ENCODE data around the gene TMEM163. TPM values are rescaled to one million over a fixed set of nuclear protein-coding genes. Genes with fewer than 3 reads are reported as not detected.

TMEM163 gene
- total RNA-seq, 2 experiments from 2014 or later = 0.51 TPM; not detected in 1

GRCh38 chr2:134537121-134537520 lies 181.7 kb downstream of the TMEM163 start:
- no peaks in the 10 kb centered on the region for H3K4me1 ChIP-seq (ENCODE audit: insufficient read depth, low read length, poor library complexity, severe bottlenecking)
- H3K27ac ChIP-seq (ENCODE audit: low read depth, low read length, poor library complexity, severe bottlenecking) = no peak overlapping the region
- intact Hi-C loops (cut with micrococcal nuclease; ENCODE audit: unreplicated experiment) = no loop called here

DNA sequence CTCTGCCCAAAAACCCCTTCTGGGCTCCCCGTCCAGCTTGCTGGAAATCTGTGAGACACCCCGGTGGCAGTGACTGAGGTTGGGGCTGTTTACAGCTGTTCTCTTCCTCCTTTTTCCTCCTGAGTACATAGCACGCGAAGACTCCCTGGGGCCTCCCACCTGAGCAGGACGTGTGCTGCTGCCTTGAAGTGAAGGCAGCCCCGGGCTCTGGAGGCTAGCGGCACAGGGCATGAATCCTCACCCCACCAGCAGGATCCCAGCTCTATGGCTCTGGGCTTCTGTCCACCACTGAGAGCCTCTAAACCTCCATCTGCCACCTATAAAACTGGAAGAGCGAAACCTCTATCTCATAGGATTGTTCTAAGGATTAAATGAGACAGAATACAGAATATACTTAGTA lies 182.5 kb downstream of the TMEM163 start:
- Histone ChIP-seq H4K20me1 (ENCODE audit: insufficient read depth, low read length) (no peaks in the 10 kb centered on the region), H3K4me2 (ENCODE audit: low read length) (no peak overlapping the region), H3K79me2 (ENCODE audit: insufficient read depth, low read depth, low read length) (no peaks in the 10 kb centered on the region), H3K9me3 (ENCODE audit: low read length) (no peaks in the 10 kb centered on the region), H3K27ac (ENCODE audit: low read depth, low read length, poor library complexity, severe bottlenecking) (no peak overlapping the region), H3K4me1 (ENCODE audit: insufficient read depth, low read length, poor library complexity, severe bottlenecking) (no peaks in the 10 kb centered on the region), H3K4me3 (ENCODE audit: low read depth, low read length, poor library complexity, severe bottlenecking) (no peak overlapping the region), H2AFZ (ENCODE audit: low read length) (no peak overlapping the region), H3K9me2 (ENCODE audit: insufficient read depth, low read length) (no peaks in the 10 kb centered on the region), H3K36me3 (ENCODE audit: insufficient read depth, low read length) (no peaks in the 10 kb centered on the region)
- ChIA-PET POLR2A (no interaction called here), CTCF (ENCODE audit: unreplicated experiment) (no interaction called here)
- intact Hi-C loops (cut with micrococcal nuclease; ENCODE audit: unreplicated experiment) = no loop called here
- TF ChIP-seq EZH2phosphoT487 (IDR thresholded peaks at IDR 0.05; ENCODE audit: borderline replicate concordance, low read depth, low read length) = no peak
- TF ChIP-seq, protein P1, sequence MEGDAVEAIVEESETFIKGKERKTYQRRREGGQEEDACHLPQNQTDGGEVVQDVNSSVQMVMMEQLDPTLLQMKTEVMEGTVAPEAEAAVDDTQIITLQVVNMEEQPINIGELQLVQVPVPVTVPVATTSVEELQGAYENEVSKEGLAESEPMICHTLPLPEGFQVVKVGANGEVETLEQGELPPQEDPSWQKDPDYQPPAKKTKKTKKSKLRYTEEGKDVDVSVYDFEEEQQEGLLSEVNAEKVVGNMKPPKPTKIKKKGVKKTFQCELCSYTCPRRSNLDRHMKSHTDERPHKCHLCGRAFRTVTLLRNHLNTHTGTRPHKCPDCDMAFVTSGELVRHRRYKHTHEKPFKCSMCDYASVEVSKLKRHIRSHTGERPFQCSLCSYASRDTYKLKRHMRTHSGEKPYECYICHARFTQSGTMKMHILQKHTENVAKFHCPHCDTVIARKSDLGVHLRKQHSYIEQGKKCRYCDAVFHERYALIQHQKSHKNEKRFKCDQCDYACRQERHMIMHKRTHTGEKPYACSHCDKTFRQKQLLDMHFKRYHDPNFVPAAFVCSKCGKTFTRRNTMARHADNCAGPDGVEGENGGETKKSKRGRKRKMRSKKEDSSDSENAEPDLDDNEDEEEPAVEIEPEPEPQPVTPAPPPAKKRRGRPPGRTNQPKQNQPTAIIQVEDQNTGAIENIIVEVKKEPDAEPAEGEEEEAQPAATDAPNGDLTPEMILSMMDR (conservative IDR thresholded peaks at IDR 0.05; ENCODE audit: low read length) = no peak
- no TSS peak for BruUV-seq (replicated peaks)
- no peak for DNase-seq (ENCODE audit: low spot score)

More at GRCh38 chr2:134537121-134537520, 181.7 kb downstream of the TMEM163 start:
- no peak overlapping the region for H3K4me3 ChIP-seq (ENCODE audit: low read depth, low read length, poor library complexity, severe bottlenecking)
- no peak for TF ChIP-seq EZH2phosphoT487 (IDR thresholded peaks at IDR 0.05; ENCODE audit: borderline replicate concordance, low read depth, low read length)
- TF ChIP-seq, protein P1 (conservative IDR thresholded peaks at IDR 0.05; ENCODE audit: low read length) = no peak
- ChIA-PET CTCF (ENCODE audit: unreplicated experiment) (no interaction called here), POLR2A (no interaction called here)
- H3K9me2 ChIP-seq (ENCODE audit: insufficient read depth, low read length) = no peaks in the 10 kb centered on the region
- no peak overlapping the region for H2AFZ ChIP-seq (ENCODE audit: low read length)
- no peak for DNase-seq (ENCODE audit: low spot score)
- BruUV-seq (replicated peaks) = no TSS peak
- no peak overlapping the region for H3K4me2 ChIP-seq (ENCODE audit: low read length)
- no peaks in the 10 kb centered on the region for H3K36me3 ChIP-seq (ENCODE audit: insufficient read depth, low read length)
- no peaks in the 10 kb centered on the region for H3K9me3 ChIP-seq (ENCODE audit: low read length)
- H4K20me1 ChIP-seq (ENCODE audit: insufficient read depth, low read length) = no peaks in the 10 kb centered on the region
- H3K79me2 ChIP-seq (ENCODE audit: insufficient read depth, low read depth, low read length) = no peaks in the 10 kb centered on the region

DNA sequence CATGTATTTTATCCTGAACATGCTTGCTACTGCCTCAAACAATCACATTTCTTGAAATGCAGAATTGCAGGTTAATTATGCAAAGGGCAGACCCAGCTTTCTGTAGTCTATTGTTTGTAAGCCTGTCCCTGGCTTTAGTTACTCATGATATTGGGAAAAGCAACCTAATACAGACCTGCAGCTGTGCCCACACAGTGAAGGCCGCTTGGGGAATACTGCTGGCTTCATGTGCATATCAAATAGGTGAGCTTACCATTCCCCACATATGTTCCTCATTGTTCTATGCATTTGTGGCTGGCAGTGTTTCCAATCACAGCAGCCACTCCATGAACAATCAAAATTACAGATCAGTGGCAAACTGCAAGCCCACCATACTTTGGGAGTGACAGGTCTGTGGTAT lies 186.3 kb downstream of the TMEM163 start:
- DNase-seq (ENCODE audit: low spot score) = no peak
- H3K9me3 ChIP-seq (ENCODE audit: low read length) = no peaks in the 10 kb centered on the region
- no peaks in the 10 kb centered on the region for H4K20me1 ChIP-seq (ENCODE audit: insufficient read depth, low read length)
- ChIA-PET POLR2A (no interaction called here), CTCF (ENCODE audit: unreplicated experiment) (no interaction called here)
- no peaks in the 10 kb centered on the region for H3K4me1 ChIP-seq (ENCODE audit: insufficient read depth, low read length, poor library complexity, severe bottlenecking)
- H3K4me2 ChIP-seq (ENCODE audit: low read length) = no peak overlapping the region
- no peak overlapping the region for H3K27ac ChIP-seq (ENCODE audit: low read depth, low read length, poor library complexity, severe bottlenecking)
- H2AFZ ChIP-seq (ENCODE audit: low read length) = no peak overlapping the region
- H3K36me3 ChIP-seq (ENCODE audit: insufficient read depth, low read length) = no peaks in the 10 kb centered on the region
- H3K79me2 ChIP-seq (ENCODE audit: insufficient read depth, low read depth, low read length) = no peaks in the 10 kb centered on the region
- intact Hi-C loops (cut with micrococcal nuclease; ENCODE audit: unreplicated experiment) = no loop called here
- no peak overlapping the region for H3K4me3 ChIP-seq (ENCODE audit: low read depth, low read length, poor library complexity, severe bottlenecking)
- TF ChIP-seq, protein P1 (conservative IDR thresholded peaks at IDR 0.05; ENCODE audit: low read length) = no peak
- TF ChIP-seq EZH2phosphoT487 (IDR thresholded peaks at IDR 0.05; ENCODE audit: borderline replicate concordance, low read depth, low read length) = no peak
- BruUV-seq (replicated peaks) = no TSS peak
- H3K9me2 ChIP-seq (ENCODE audit: insufficient read depth, low read length) = no peaks in the 10 kb centered on the region

Data from OCI-LY7 (cell line).